GM19395 (cell line): Measurements from ENCODE around the gene NDST4.
"Not testable (repeated sequence)": the region's sequence is repeated elsewhere in the genome, so short reads cannot be mapped to it uniquely, and the experiment has no call there.

ENCODE experiments used
- ATAC-seq: cut with Tn5 transposase; IDR thresholded peaks from one replicate; pipeline ENCODE4 v1.9.1; 2021; ENCODE audit warnings: mild to moderate bottlenecking, moderate library complexity; ENCODE audit not compliant: unreplicated experiment

Gene NDST4

DNA sequence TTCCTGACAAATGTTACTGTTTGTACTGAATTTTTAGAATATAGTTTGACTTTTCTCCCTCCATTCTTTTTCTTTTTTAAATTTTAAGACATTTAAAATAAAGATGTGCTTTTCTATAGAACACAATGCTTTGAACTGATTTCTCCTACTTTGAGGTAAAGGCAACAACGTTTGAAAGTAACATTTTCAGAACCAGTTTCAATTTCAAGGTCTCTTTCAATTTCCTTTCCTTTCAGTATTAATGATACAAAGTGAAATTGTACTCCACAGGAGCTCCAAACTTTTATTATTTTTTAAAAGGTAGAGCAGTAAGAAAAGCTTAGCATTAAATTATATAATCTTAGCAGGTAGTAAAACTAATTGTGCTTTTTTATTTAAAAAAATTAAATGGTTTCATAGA, 54.9 kb downstream of the NDST4 start:
- no peak for ATAC-seq

DNA sequence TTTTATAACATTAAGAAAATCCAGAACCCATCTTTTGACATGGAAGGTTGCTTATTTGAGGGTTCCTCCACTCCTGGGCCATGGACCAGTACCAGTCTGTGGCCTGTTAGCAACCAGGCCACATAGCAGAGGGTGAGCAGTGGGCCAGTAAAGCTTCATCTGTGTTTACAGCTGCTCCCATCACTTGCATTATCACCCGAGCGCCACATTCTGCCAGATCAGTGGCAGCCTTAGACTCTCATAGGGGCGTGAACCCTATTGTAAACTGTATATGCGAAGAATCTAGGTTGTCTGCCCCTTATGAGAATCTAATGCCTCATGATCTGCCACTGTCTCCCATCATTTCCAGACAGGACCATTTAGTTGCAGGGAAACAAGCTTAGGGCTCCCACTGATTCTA, 58.6 kb downstream of the NDST4 start:
- ATAC-seq: no peak

DNA sequence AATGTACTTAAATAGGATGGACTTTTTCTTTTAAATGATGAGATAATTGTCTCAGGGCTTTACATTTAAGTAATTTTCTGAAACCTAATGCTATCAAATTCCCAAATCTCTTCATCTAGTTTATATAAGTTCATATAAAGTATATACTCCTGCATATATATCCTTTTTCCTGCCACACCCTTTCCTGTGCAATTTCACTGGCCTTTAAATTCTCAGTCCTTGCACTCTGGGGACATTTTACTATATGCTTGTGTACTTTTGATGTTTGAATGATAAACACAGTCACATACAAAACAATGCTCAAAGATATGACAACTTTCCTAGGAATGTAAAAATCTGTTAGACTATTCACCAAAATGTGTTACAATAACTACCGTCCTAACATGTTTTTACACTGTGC, 60.1 kb downstream of the NDST4 start:
- no peak for ATAC-seq

DNA sequence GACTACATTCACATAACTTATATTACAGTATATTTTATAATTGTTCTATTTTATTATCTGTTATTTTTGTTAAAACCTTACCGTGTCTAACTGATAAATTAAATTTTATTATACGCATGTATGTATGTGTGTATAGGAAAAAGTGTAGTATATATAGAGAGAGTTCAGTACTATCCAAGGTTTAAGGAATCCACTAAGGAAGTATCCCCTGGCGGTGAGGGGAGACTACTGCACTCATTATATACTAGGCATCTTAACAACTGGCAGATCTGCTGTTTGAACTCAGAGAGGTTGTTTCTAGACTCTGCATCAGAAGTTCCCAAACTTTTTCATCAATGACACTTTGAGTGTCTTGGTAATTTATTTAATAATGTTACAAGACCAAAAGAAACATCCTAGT, 70.9 kb downstream of the NDST4 start:
- no peak for ATAC-seq

DNA sequence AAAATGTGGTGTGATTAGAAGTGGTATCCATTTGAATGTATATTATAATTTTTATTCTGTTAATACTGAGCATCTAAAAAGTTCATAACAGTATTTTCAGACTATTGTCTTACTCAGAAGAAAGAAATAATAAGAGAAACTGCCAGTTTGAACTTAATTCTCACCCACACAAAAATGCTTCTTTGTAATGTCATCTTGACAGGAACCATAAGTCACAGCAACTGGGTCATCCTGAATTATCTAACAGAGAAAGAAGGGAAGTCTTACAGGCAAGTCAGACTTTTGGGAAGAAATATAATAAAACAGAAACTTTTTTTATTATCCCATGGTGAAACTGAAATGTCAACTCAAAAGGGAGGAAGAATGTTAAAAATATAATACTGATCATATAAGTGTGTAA, 83.1 kb downstream of the NDST4 start:
- no peak for ATAC-seq

DNA sequence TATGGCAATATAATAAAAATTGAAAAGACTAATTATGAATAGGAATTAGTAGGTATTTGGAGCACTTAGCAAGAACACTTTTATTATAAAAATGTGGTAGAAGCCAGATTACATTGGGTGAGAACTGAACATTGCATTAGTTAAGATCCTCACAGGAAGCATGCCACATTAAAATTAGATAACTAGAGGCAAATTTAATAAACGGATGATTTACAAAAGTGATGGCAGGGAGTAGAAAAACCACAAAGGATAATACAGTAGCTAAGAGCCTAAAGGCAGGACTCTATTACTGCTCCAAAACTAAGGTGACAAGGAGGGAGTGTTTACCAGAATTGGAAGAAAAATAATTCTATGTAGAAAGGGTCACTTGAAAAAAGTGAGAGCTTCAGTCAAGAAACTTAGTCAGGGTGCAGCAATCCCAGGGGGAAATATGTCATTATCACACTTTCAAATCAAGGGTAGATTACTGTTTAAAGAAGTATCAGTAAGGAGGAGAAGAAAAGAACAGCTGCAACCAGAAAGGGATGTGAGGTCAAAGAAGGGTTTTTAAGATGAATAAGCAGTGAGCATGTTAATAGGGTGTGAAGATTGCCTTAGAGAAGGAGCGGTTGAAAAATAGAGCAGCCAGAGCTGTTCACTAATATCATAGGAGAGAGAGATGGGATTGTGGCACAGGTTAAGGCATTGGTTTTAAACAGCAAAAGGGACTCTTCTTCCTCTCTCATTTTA, 84.6 kb downstream of the NDST4 start:
- ATAC-seq: no peak

DNA sequence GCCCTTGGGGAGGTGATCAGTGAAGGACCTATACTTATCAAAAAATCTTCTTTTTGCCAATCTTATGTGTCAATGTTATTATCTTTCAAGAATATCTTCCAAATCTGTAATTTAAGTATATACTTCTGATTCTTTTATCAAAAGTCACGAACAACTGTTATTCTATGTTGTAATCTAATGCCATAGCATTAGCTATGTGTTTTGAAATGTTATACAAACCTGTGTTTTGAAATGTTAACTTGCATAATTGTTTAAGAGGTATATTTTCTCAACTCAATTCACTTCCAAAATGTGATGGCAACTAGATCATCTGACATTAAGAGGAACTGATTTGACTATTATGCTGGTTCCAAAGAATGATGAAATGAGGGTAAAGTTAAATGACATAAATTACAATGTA, 113.5 kb downstream of the NDST4 start:
- ATAC-seq: no peak

DNA sequence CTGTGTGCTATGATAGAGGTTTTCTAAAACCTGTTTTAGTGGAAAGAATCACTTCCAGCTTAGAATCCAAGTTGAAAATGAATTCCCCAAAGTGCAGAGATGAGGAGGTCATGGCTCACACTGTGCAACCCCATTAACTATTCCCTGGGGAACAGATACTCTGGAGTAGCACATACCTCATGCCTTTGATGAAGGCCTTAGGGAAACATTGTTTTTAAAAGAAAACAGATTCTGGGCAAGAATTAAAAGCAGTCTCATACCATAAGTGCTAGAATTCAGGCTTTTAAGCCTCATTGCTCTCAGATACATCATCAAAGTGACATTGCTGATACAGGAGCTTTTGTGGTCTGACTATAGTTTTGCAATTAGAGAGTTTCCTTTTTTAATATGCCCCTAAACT, 115.1 kb downstream of the NDST4 start:
- no peak for ATAC-seq

DNA sequence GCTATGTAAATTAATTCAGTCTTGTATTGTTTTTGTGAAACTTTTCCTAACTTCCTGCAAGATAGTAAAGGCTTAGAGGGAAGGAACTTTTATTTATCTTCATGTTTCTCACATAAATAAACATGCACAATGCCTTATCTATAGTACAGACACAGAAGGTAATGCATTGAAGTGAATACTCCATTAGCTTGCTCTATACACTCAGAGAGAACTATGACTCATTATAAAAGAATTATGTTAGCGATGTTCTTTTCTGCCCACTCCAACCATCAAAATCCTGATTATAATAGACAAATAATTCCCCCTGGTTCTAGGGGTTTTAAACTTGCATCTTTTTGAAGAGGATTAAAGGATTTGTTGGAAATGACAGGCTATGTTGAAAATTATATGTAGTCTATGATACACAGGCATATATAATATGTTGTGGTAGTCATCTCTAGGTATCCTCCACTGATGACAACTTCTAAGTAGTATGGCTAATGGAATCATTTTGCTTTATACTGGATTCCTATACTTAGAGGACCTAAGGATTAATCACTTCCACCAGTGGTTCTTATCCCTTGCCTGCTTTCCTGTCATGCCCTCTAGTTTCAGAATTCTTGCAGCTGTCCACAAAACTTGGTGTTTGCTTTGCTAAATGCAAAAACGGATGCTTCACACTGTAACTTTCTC, 115.7 kb downstream of the NDST4 start:
- ATAC-seq: no peak

DNA sequence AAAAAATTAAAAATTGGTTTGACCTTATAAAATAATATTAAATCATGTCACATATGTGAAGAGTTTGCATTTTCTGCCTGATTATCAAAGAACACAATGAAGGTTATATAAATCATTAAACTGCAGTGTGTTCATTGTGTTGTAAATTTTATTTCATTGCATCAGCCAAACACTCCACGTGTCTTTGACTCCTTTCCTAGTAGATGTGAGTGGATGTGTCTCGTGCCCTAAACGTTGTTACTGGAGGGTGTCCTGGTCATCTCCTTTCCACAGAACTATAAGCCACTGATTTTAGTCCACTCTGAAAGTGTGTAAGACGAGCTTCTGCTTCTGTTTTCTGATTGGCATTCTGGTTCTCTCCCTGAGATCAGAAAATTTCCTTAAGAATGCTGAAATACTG, 127.3 kb downstream of the NDST4 start:
- no peak for ATAC-seq

DNA sequence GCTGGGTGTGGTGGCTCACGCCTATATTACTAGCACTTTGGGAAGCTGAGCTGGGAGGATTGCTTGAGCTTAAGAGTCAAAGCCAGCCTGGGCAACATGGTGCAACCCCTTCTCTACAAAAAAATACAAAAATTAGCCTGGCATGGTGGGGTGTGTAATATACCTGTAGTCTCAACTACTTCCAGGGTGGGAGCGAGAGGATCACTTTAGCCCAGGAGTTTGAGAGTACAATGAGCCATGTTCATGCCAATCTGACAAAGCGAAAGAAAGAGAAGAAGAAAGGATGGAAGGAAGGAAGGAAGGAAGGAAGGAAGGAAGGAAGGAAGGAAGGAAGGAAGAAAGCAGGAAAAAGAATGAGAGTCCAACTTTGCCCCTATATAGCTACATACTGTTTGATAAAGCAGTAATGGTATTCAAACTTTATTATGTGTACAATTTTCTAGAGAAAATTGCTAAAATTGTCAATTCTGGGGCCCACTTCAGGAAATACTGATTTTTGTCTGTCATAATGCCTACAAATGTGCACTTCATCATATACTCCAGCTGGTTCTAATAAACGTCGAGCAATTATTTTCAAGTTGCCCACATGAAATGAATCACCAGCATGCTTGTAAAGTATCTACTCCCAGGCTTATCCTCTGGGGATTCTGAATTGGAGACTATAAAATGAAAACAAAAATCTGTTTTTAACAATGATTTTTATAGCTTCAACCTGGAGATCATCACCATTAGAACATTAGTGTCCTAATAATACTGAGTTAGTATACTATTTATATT, 132.3 kb downstream of the NDST4 start:
- ATAC-seq: no peak

DNA sequence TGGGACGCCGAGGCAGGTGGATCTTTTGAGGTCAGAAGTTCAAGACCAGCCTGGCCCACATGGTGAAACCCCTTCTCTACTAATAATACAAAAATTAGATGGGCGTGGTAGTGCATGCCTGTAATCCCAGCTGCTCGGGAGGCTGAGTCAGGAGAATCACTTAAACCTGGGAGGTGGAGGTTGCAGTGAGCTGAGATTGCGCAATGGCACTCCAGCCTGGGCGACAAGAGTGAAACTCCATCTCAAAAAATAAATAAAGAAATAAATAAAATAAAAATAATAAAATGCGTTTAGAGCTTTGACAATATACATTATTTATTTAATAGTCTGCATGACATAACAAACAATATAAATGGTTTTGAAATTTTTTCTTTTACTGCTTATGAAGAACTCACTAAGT, 133.0 kb downstream of the NDST4 start:
- not testable (repeated sequence) for ATAC-seq

DNA sequence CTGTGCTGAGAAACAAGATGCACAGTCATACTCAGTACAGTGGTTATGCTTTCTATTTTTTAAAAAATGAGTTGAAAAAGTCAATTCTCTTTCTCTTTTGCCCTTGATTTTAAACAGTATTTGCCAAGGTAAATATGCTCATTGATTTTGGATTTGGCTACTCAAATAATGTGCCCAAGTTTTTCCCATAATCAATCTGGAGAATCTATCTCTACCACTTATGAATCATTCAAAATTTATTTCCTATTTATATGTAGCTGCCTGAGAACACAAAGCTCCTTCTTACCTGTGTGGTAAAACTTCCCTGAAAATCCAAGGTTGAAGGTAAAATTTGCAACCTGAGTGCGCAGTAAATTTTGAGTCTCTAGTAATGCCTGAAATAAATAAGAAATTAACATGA, 136.5 kb downstream of the NDST4 start:
- no peak for ATAC-seq

DNA sequence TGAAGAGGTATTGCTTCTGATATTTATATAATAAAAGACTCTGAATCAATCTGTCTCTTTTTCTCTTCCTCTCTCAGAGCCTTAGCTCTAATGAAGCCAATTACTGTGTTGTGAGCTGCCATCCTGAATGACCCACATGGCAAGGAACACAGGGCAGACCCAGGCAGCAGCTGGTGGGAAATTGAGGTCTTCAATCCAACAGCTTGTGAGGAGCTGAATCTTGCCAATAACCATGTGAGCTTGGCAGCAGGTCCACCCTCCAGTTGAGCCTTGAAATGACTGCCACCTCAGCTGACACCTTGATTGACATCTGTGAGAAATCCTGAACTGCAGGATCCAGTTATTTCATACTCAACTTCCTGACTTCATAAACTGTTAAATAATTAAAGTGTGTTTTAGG, 149.4 kb downstream of the NDST4 start:
- ATAC-seq: no peak

DNA sequence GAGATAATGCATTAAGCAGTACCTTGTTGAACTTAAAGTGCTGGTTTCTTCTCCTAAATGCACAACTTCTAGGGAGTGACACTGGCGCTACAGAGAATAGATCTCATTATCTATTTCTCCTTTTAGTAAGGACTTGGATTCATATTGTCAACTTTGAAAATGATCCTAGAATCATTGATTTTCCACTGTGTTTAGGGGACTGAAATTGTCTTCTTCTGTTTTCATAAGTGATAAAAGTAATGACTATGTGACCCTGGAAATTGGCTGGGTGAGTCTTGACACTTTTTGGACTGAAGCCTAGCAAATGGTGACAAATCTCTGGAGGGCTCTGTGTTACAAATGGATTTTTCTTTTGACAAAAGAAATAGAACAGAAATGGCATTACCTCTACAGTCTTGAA, 167.8 kb downstream of the NDST4 start:
- no peak for ATAC-seq

DNA sequence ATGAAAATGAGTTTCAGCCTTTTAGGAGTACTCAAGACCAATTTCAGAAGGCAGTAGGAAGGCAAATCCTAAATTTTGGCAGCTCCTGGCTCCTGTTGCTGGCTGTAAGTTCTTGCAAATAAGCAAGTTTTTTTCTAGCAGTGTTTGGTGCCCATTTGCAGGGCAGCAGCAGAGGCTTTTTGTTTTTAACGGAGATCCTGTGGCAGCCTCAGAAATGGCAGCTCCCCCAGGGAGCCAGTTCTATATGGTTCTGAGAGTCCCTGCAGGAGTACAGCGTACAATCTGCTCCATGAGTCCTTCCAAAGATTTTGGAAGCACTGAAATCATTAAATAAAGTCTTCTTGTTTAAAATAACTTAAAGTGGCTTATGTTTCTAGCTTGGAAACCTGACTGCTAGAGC, 171.9 kb downstream of the NDST4 start:
- no peak for ATAC-seq

DNA sequence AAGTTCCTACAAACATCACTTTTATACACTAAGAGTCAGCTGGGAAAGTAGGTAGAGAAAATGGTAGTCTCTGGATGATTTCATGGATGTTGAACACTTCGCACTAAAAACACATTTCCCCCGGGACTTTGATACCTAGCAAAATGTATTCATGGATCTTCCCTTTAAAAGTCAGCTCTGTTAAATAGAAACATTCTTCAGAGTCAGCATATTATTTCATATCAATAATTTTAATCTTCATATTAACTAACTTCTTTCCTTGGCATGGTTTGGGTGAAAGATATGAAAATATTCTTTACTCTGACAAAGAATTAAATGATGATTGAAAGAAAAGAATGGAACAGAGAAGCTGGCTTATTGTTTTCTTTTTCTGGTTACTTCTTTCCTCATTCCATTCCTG, 185.5 kb downstream of the NDST4 start:
- no peak for ATAC-seq

DNA sequence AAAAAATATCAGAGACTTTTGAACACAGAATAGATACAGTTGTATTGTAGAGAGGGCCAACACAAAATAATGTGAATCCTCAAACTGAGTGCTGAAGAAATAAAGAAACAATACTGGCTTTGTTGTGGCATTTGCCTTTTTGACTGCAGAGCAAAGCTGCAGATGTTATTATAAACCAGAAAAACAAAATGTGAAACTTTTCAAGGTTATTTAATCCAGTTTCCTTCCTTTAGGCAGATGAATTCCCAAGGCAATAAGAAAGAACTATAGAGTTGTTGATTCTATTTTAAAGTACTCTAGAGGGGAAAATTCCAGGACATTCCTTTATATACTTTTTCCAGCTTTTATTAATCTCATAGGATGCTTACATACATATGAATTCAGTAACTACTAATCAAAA, 186.8 kb downstream of the NDST4 start:
- no peak for ATAC-seq

DNA sequence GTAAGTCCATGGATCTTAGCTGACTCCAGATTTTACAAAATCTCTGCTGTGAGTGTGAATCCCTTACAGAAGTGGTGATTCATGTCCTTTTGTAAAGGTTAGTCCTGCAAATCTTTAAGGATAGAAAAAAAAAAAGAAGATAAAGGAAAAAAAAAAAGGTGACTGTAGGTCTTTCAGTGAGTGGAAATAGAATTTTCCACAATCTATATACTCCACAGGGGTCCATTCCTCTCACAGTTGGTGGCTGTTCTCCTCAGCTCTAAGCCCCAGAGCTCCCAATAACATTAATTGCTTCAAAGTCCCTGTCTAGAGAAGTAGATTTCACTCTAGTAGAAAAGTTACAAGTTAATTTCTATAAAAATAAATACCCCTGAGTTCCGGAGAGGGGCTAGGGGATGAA, 189.1 kb downstream of the NDST4 start:
- no peak for ATAC-seq

DNA sequence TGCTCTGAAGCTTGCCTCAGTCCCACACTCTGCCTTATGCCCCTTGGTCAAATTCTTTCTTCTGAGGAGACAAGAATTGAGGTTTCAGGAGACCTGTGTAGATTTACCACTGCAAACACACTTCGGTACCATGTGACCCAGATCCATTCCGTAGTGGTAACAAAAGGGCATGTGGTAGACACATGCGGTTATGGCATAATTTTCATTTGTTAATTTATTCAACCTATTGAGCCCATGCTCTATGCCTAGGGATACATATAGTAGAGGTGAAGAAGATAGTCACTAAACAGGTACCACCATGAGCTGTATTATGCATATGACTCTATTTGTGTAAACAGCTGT, 190.9 kb downstream of the NDST4 start:
- ATAC-seq: no peak

DNA sequence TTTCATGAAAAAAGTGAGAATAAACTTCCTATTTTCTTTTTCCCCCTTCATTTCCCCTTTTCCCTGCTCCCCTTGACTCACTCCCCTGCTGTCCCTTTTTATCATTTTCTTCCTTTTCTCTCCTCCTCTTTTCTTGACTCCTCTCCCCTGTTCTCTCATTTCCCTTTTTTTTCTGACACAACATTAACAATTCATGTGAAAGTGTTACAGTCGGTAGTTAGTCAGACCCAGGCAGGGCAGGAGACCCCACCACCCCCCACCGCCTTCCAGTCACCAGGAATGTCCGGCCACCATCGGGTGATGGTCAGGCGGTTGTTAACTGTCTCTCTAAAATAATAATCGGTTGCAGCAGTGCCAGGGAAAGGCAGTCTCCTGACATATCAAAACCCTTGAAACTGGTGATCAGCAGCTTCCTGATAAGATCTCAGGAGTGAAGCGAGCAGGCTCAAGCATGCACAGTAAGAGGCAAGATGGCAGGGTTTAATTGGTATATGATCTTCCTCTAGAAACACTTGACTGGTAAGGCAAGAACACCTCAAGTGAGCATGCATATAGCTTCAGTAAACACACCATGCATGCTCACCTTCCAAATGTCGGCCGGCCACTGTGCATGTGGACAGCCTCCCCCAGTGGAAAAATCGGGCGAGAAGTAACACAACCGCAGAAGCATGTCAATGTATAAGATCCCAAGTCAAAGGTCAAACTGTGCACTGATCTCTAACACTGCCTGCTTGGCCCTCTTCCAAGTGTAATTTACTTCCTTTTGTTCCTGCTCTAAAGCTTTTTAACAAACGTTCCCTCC, 191.4 kb downstream of the NDST4 start:
- no peak for ATAC-seq
